Mesendoderm (in vitro differentiated cells): ENCODE results near the gene PDGFRB.

Source experiments
- DNase-seq: peaks from one replicate; pipeline ENCODE4 v3.0.0; 2013
- H2AK5ac ChIP-seq: 2 replicates; pipeline ENCODE4 v1.6.1; 2013; ENCODE audit warnings: low read length, inconsistent platforms
- H2BK120ac ChIP-seq: 2 replicates; pipeline ENCODE4 v1.6.1; 2013; ENCODE audit warnings: low read depth, mild to moderate bottlenecking, low read length, moderate library complexity, mixed read lengths
- H2BK15ac ChIP-seq: replicated peaks from 2 replicates; pipeline ENCODE4 v1.6.1; 2013; ENCODE audit warnings: low read depth, mild to moderate bottlenecking, moderate library complexity
- H2BK5ac ChIP-seq: 2 replicates; pipeline ENCODE4 v1.6.1; 2013; ENCODE audit warnings: low read length, inconsistent platforms
- H3K18ac ChIP-seq: 2 replicates; pipeline ENCODE4 v1.6.1; 2013; ENCODE audit warnings: mild to moderate bottlenecking, low read length, mixed read lengths
- H3K23ac ChIP-seq: one replicate; pipeline ENCODE4 v1.6.1; 2013; ENCODE audit warnings: low read length
- H3K27ac ChIP-seq: 2 replicates; pipeline ENCODE4 v1.5.1; 2013; ENCODE audit warnings: low read depth, mild to moderate bottlenecking, inconsistent platforms, low read length, moderate library complexity
- H3K27me3 ChIP-seq: 2 replicates; pipeline ENCODE4 v1.6.1; 2013; ENCODE audit warnings: low read length, control low read depth, mild to moderate bottlenecking, inconsistent platforms; ENCODE audit not compliant: insufficient read depth, poor library complexity
- H3K36me3 ChIP-seq: 2 replicates; pipeline ENCODE4 v1.6.1; 2013; ENCODE audit warnings: low read length, inconsistent platforms; ENCODE audit not compliant: control insufficient read depth, insufficient read depth
- H3K4ac ChIP-seq: one replicate; pipeline ENCODE4 v1.6.1; 2013; ENCODE audit warnings: low read depth, mild to moderate bottlenecking, low read length, moderate library complexity
- H3K4me1 ChIP-seq: 2 replicates; pipeline ENCODE4 v1.6.1; 2013; ENCODE audit warnings: low read depth, low read length, inconsistent platforms; ENCODE audit not compliant: control insufficient read depth
- H3K4me2 ChIP-seq: 2 replicates; pipeline ENCODE4 v1.6.1; 2013; ENCODE audit warnings: low read length
- H3K4me3 ChIP-seq: 2 replicates; pipeline ENCODE4 v1.5.1; 2013; ENCODE audit warnings: mild to moderate bottlenecking, low read length
- H3K56ac ChIP-seq: one replicate; pipeline ENCODE4 v1.6.1; 2013; ENCODE audit warnings: low read length
- H3K79me1 ChIP-seq: 2 replicates; pipeline ENCODE4 v1.6.1; 2013; ENCODE audit warnings: low read length, inconsistent platforms
- H3K79me2 ChIP-seq: 2 replicates; pipeline ENCODE4 v1.6.1; 2013; ENCODE audit warnings: mild to moderate bottlenecking, low read length; ENCODE audit not compliant: control insufficient read depth, insufficient read depth
- H3K9ac ChIP-seq: 2 replicates; pipeline ENCODE4 v1.6.1; 2013; ENCODE audit warnings: low read length, inconsistent platforms
- H4K5ac ChIP-seq: one replicate; pipeline ENCODE4 v1.6.1; 2013; ENCODE audit warnings: low read length
- H4K8ac ChIP-seq: one replicate; pipeline ENCODE4 v1.6.1; 2013; ENCODE audit warnings: low read depth, mild to moderate bottlenecking, control low read depth, low read length, moderate library complexity
- WGBS: extraction: QIAGEN DNeasy Blood & Tissue Kit; methylation state at CpG from one replicate; pipeline ENCODE4 v1.1.7; 2013; ENCODE audit warnings: low lambda C conversion rate, missing lambda C conversion rate; ENCODE audit not compliant: insufficient coverage; ENCODE audit errors: extremely low coverage; 5-methylcytosine and 5-hydroxymethylcytosine counted together

PDGFRB gene

DNA sequence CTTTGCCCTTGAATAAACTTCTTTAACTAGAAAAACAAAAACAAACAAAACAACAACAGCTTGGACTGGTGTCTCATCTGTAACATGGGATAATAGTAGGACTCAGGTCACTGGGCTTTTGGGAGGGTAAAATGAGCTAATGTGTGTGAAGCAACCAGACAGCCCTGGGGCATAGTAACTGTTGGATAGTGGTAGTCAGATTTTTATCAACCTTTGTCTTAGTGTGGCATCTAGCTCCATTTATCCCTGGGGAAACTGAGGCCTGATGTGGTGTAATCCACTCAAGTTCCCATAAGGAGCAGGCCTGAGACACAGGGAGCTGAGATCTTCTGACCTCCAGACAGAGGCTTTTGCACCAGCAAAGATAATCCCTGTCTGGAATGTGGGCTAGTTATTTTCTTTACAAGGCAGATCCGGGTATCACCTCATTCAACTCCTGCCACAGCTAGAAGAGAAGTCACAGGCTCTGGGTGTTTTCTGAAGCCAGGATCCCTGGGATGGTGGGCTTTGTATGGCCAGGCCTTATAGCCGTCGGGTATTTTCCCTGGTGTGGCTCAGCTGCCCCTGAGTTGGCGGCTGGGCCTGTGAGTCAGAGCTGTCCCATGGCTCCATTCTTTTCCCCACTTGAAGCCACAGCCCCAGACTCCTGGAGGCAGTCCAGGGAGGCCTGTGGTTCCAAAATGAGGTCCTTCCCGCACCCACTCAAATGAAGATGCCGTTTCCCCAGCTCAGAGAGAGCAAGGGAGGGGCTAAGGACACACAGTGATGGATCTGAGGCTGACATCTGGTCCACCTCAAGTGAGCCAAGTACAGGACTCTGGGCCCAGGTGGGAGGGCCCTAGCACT, 43.2 kb downstream of the PDGFRB start:
- no peak overlapping the region for H2AK5ac ChIP-seq
- peak; percentile 58 for DNase-seq
- no peak overlapping the region for H3K23ac ChIP-seq
- no CpG with 5 or more reads among the region's 6 CpGs for WGBS
- H3K4me3 ChIP-seq, result no peak overlapping the region
- no peak overlapping the region for H4K8ac ChIP-seq
- no peak overlapping the region for H2BK5ac ChIP-seq
- H3K79me2 ChIP-seq, result no peaks in the 10 kb centered on the region
- no peaks in the 10 kb centered on the region for H3K36me3 ChIP-seq
- H3K18ac ChIP-seq, result no peak overlapping the region
- no peaks in the 10 kb centered on the region for H3K79me1 ChIP-seq
- H2BK15ac ChIP-seq, result no peak overlapping the region
- no peak overlapping the region for H3K27ac ChIP-seq
- no peak overlapping the region for H3K56ac ChIP-seq
- no peak overlapping the region for H2BK120ac ChIP-seq
- no peak overlapping the region for H4K5ac ChIP-seq
- H3K27me3 ChIP-seq, result no peaks in the 10 kb centered on the region
- no peaks in the 10 kb centered on the region for H3K4me1 ChIP-seq
- no peak overlapping the region for H3K4me2 ChIP-seq
- H3K4ac ChIP-seq, result no peak overlapping the region
- H3K9ac ChIP-seq, result no peak overlapping the region

DNA sequence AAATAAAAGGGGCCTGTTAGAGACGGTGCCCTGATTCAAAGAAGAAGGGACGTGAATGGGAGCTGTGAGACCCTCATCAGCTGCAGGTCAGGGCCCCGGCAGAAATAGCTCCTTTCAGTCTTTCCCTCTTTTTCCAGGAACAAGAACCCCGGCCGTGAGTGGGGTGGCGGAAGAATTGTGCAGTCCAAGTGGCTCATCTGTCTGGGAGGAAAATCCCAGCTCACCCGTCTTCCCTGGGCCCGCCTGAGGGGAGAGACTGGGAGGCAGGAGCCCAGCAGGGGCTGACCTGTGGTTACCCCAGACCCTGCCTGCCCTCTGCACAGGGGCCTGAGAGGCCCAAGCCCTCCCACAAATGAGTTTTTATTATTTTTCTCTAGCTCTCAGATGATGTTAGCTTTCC, 44.5 kb downstream of the PDGFRB start:
- Histone ChIP-seq H3K4me1 (no peaks in the 10 kb centered on the region), H3K56ac (no peak overlapping the region), H3K9ac (no peak overlapping the region), H3K4me3 (no peak overlapping the region), H4K5ac (no peak overlapping the region), H2BK15ac (no peak overlapping the region), H3K36me3 (no peaks in the 10 kb centered on the region), H3K27ac (no peak overlapping the region), H2BK120ac (no peak overlapping the region), H4K8ac (no peak overlapping the region), H3K79me1 (no peaks in the 10 kb centered on the region), H3K4me2 (no peak overlapping the region), H3K18ac (no peak overlapping the region), H3K4ac (no peak overlapping the region), H3K23ac (no peak overlapping the region), H3K79me2 (no peaks in the 10 kb centered on the region), H3K27me3 (no peaks in the 10 kb centered on the region), H2BK5ac (no peak overlapping the region), H2AK5ac (no peak overlapping the region)
- no CpG with 5 or more reads among the region's 8 CpGs for WGBS
- DNase-seq, result no peak

DNA sequence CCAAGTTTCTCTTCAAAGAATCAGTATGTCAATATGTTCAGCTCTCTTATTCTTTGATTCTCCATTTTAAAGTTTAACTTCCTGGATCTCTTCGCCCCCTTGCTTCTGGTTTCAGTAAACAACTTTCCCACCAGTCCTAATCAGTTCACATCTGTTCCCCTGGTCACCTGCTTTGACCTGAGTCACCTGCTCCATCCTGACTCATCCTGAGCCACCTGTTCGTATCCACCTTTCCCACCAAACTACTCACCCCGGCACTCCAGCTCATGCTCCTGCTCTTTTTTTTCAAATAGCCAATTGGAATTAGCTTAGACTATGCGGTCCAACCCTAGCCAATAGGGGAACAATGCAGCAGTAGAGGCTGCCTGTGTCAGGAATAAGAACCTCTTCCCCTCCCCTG, 45.7 kb downstream of the PDGFRB start:
- no CpG with 5 or more reads among the region's 4 CpGs for WGBS

GRCh38 chr5:150108711-150109514, 46.7 kb downstream of the PDGFRB start:
- Histone ChIP-seq H3K4me3 (no peak overlapping the region), H3K4me2 (no peak overlapping the region), H3K4ac (no peak overlapping the region), H3K27ac (no peak overlapping the region), H3K23ac (no peak overlapping the region), H2BK15ac (no peak overlapping the region), H3K79me1 (no peaks in the 10 kb centered on the region), H3K79me2 (no peaks in the 10 kb centered on the region), H2BK120ac (no peak overlapping the region), H3K27me3 (no peaks in the 10 kb centered on the region), H3K56ac (no peak overlapping the region), H3K36me3 (no peaks in the 10 kb centered on the region), H4K5ac (no peak overlapping the region), H4K8ac (no peak overlapping the region), H3K9ac (no peak overlapping the region), H3K4me1 (no peaks in the 10 kb centered on the region), H2BK5ac (no peak overlapping the region), H3K18ac (no peak overlapping the region), H2AK5ac (no peak overlapping the region)
- DNase-seq, result no peak
- WGBS, result no CpG with 5 or more reads among the region's 11 CpGs

More for the DNA sequence above, 45.7 kb downstream of the PDGFRB start:
- Histone ChIP-seq H2AK5ac (no peak overlapping the region), H3K9ac (no peak overlapping the region), H3K23ac (no peak overlapping the region), H3K79me2 (no peaks in the 10 kb centered on the region), H4K5ac (no peak overlapping the region), H3K4me3 (no peak overlapping the region), H2BK5ac (no peak overlapping the region), H3K79me1 (no peaks in the 10 kb centered on the region), H2BK120ac (no peak overlapping the region), H3K18ac (no peak overlapping the region), H4K8ac (no peak overlapping the region), H2BK15ac (no peak overlapping the region), H3K36me3 (no peaks in the 10 kb centered on the region), H3K56ac (no peak overlapping the region), H3K4ac (no peak overlapping the region), H3K27ac (no peak overlapping the region), H3K27me3 (no peaks in the 10 kb centered on the region), H3K4me1 (no peaks in the 10 kb centered on the region), H3K4me2 (no peak overlapping the region)
- DNase-seq, result peak; percentile 47

- no peak overlapping the region for H3K56ac ChIP-seq
- H3K36me3 ChIP-seq, result no peaks in the 10 kb centered on the region
- no peak overlapping the region for H3K4me2 ChIP-seq
- H4K5ac ChIP-seq, result no peak overlapping the region
- no peaks in the 10 kb centered on the region for H3K79me2 ChIP-seq
- H3K9ac ChIP-seq, result no peak overlapping the region
- H3K4me1 ChIP-seq, result no peaks in the 10 kb centered on the region
- H3K79me1 ChIP-seq, result no peaks in the 10 kb centered on the region
- H3K4ac ChIP-seq, result no peak overlapping the region
- no peak overlapping the region for H2BK120ac ChIP-seq
- no peaks in the 10 kb centered on the region for H3K27me3 ChIP-seq
- no peak overlapping the region for H4K8ac ChIP-seq
- H3K18ac ChIP-seq, result no peak overlapping the region
- no CpG with 5 or more reads among the region's 4 CpGs for WGBS
- H2AK5ac ChIP-seq, result no peak overlapping the region
- H3K23ac ChIP-seq, result no peak overlapping the region
- peak; percentile 49 for DNase-seq
- no peak overlapping the region for H2BK5ac ChIP-seq
- no peak overlapping the region for H3K4me3 ChIP-seq
- no peak overlapping the region for H2BK15ac ChIP-seq
- no peak overlapping the region for H3K27ac ChIP-seq
Observed at GRCh38 chr5:150107909-150108447, 47.7 kb downstream of the PDGFRB start.
